SK-N-SH treated with all-trans-retinoic acid at 6 μM for 48 hours (cell line): ENCODE measurements around the gene ATRX.

Experiments used
- ARNTL ChIP-seq: fragments of 450-650 bp; formaldehyde crosslinking; IDR thresholded peaks from 2 replicates; pipeline ENCODE4 v1.5.0; 2020; ENCODE audit warnings: low read depth, mild to moderate bottlenecking, moderate library complexity, borderline replicate concordance
- BACH2 ChIP-seq: fragments of 250-450 bp; sonication (Bioruptor Pico); IDR thresholded peaks from 2 replicates; pipeline ENCODE4 v1.9.0; 2021; ENCODE audit warnings: mild to moderate bottlenecking, borderline replicate concordance
- CREB5 ChIP-seq: fragments of 250-450 bp; sonication (Bioruptor Pico); IDR thresholded peaks from 2 replicates; pipeline ENCODE4 v1.5.1; 2020; ENCODE audit warnings: low read depth, mild to moderate bottlenecking, moderate library complexity
- CSDC2 ChIP-seq: fragments of 250-450 bp; sonication (Bioruptor Pico); IDR thresholded peaks from 2 replicates; pipeline ENCODE4 v1.5.0; 2020; ENCODE audit warnings: mild to moderate bottlenecking, moderate library complexity
- GLIS3 ChIP-seq: fragments of 250-450 bp; sonication (Bioruptor Pico); IDR thresholded peaks from 2 replicates; pipeline ENCODE4 v1.5.0; 2020; ENCODE audit warnings: mild to moderate bottlenecking, moderate library complexity
- RARB ChIP-seq: fragments of 250-450 bp; sonication (Bioruptor Pico); IDR thresholded peaks from 2 replicates; pipeline ENCODE4 v1.8.0; 2021; ENCODE audit warnings: mild to moderate bottlenecking, moderate library complexity
- TCF4 ChIP-seq: fragments of 250-450 bp; sonication (Bioruptor Pico); IDR thresholded peaks from 2 replicates; pipeline ENCODE4 v1.8.0; 2021; ENCODE audit warnings: mild to moderate bottlenecking, moderate library complexity, borderline replicate concordance
- ZFP3 ChIP-seq: fragments of 250-450 bp; sonication (Bioruptor Pico); IDR thresholded peaks from 2 replicates; pipeline ENCODE4 v1.5.0; 2020; ENCODE audit warnings: mild to moderate bottlenecking, moderate library complexity
- ZNF565 ChIP-seq: fragments of 450-650 bp; formaldehyde crosslinking; conservative IDR thresholded peaks from 2 replicates; pipeline ENCODE4 v1.5.0; 2020; ENCODE audit warnings: low read depth, mild to moderate bottlenecking, moderate library complexity
- ZNF8 ChIP-seq: fragments of 450-650 bp; formaldehyde crosslinking; IDR thresholded peaks from 2 replicates; pipeline ENCODE4 v1.5.0; 2020; ENCODE audit warnings: mild to moderate bottlenecking, moderate library complexity
- TF ChIP-seq, protein P1 (sequence below): fragments of 250-450 bp; sonication (Bioruptor Pico); IDR thresholded peaks from 2 replicates; pipeline ENCODE4 v1.8.0; 2020; ENCODE audit warnings: mild to moderate bottlenecking, moderate library complexity, borderline replicate concordance
- TF ChIP-seq, protein P2 (sequence below): fragments of 250-450 bp; sonication (Bioruptor Pico); IDR thresholded peaks from 2 replicates; pipeline ENCODE4 v1.5.0; 2020; ENCODE audit warnings: mild to moderate bottlenecking, moderate library complexity

- TF ChIP-seq, protein P1, sequence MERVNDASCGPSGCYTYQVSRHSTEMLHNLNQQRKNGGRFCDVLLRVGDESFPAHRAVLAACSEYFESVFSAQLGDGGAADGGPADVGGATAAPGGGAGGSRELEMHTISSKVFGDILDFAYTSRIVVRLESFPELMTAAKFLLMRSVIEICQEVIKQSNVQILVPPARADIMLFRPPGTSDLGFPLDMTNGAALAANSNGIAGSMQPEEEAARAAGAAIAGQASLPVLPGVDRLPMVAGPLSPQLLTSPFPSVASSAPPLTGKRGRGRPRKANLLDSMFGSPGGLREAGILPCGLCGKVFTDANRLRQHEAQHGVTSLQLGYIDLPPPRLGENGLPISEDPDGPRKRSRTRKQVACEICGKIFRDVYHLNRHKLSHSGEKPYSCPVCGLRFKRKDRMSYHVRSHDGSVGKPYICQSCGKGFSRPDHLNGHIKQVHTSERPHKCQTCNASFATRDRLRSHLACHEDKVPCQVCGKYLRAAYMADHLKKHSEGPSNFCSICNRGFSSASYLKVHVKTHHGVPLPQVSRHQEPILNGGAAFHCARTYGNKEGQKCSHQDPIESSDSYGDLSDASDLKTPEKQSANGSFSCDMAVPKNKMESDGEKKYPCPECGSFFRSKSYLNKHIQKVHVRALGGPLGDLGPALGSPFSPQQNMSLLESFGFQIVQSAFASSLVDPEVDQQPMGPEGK: no peak
- TF ChIP-seq ZNF8: no peak
- no peak for TF ChIP-seq RARB
- TF ChIP-seq CREB5: no peak
- no peak for TF ChIP-seq ZNF565 (CRISPR knock-in tag)
- no peak for TF ChIP-seq TCF4 (CRISPR knock-in tag)
- TF ChIP-seq ARNTL (CRISPR knock-in tag): no peak
- TF ChIP-seq GLIS3 (CRISPR knock-in tag): no peak
- TF ChIP-seq, protein P2, sequence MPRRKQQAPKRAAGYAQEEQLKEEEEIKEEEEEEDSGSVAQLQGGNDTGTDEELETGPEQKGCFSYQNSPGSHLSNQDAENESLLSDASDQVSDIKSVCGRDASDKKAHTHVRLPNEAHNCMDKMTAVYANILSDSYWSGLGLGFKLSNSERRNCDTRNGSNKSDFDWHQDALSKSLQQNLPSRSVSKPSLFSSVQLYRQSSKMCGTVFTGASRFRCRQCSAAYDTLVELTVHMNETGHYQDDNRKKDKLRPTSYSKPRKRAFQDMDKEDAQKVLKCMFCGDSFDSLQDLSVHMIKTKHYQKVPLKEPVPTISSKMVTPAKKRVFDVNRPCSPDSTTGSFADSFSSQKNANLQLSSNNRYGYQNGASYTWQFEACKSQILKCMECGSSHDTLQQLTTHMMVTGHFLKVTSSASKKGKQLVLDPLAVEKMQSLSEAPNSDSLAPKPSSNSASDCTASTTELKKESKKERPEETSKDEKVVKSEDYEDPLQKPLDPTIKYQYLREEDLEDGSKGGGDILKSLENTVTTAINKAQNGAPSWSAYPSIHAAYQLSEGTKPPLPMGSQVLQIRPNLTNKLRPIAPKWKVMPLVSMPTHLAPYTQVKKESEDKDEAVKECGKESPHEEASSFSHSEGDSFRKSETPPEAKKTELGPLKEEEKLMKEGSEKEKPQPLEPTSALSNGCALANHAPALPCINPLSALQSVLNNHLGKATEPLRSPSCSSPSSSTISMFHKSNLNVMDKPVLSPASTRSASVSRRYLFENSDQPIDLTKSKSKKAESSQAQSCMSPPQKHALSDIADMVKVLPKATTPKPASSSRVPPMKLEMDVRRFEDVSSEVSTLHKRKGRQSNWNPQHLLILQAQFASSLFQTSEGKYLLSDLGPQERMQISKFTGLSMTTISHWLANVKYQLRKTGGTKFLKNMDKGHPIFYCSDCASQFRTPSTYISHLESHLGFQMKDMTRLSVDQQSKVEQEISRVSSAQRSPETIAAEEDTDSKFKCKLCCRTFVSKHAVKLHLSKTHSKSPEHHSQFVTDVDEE: no peak
- TF ChIP-seq CSDC2 (CRISPR knock-in tag): no peak
- TF ChIP-seq ZFP3 (CRISPR knock-in tag): no peak
- no peak for TF ChIP-seq BACH2 (CRISPR knock-in tag)
Measured at GRCh38 chrX:77679144-77679543, 106.9 kb downstream of the ATRX start.
